NAMALWA (cell line): Measurements from ENCODE around the gene CALHM4.
"Not testable (repeated sequence)": the region's sequence is repeated elsewhere in the genome, so short reads cannot be mapped to it uniquely, and the experiment has no call there.

ENCODE experiments used
- DNase-seq: peaks from one replicate; pipeline ENCODE4 v3.0.0-alpha.2; 2015; ENCODE audit warnings: low spot score

CALHM4 gene

DNA sequence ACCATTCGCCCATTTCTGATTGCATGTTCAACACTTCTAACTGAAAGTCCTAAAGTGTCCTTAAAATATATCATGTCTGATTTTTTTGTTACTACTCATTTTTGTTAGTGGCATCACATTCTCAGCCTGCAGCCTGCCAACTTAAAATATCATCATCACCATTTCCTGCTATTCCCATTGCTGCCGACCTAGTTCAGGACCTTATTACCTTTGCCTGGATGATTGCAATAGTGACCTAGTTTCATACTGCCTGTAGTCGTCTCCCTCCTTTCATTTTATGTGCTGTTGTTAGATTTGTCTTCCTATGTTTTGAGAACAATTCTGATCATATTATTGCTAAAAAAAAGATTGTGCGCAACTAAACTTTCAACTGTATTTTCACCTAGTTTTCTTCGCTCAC lies 23.9 kb downstream of the CALHM4 start:
- no peak for DNase-seq

DNA sequence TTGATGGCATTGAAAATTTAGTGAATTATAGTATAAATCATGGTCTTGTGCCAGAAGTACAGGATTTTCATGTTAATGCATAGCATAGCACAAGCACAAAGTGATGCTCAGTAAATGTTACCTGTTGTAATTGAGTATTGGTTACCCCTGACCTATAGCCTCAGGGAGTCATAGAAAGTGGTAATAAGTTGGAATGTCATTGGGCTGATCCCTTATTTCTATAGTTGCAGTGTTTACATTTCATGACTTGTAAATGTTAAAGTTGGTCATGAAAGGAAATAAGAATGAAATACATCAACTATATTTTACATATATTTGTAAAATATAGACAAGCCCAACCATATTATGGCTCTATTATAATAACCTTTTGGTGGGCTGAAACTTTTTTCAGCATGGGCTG lies 24.8 kb downstream of the CALHM4 start:
- no peak for DNase-seq

- no peak for DNase-seq
These were observed 25.6 kb downstream of the CALHM4 start for GRCh38 chr6:116579143-116579542.

DNA sequence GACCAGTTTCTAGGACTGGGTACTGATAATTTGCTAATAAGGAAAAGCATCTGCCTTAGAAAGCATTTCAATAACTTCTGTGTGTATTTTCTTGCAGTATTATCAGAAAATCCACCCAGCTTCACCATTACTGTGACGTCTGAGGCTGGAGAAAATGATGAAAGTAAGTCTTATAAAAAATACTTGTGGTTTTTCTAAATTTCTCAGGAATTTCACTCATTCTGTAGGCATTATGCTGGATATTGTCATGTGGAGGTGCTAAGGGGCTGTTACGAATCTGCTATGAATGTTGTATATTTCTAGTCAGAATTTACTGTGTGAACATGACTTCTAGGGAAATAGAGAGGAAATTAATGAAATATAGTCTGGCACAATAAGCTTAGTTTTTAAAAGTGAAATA lies 26.6 kb downstream of the CALHM4 start:
- DNase-seq: no peak

GRCh38 chr6:116586276-116586675 lies 32.7 kb downstream of the CALHM4 start:
- no peak for DNase-seq

GRCh38 chr6:116586738-116587137 lies 33.2 kb downstream of the CALHM4 start:
- DNase-seq: no peak

DNA sequence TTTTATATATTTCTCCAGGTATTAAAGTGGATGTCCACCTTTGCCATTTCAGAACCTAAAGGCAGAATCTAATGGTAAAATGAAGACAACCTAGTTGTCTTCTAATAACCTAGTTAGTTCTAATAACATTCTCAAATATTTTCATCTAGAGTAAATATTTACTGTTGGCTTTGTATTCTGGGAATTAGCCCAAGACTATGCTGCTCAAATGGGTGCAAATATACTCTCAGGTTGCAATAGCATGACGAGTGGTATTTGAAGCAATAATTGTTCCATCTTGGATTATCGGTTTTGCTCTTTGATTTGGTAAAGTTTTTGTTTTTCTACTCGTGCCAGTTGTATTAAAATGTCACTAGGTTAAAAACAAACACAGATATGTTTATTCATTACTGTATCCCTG lies 41.7 kb downstream of the CALHM4 start:
- DNase-seq: no peak

DNA sequence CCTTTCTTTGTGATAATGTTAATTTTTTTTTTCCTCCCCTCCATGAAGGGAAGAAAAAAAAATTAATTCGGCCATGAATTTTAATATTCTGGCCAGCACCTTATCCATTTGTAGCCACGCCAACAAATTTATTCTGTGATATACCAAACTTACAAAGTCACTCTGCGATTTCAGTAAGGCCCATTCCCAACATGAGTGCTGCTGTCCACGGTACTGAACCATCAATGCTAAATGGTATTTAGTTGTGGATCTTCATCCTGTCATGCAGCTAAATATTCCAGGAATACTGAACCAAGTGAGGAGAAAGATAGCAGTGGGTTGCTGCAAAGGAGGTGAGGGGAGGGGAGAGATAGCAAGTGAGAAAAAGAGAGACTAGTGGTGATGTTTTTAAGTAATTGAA lies 43.3 kb downstream of the CALHM4 start:
- peak; percentile 8 for DNase-seq

DNA sequence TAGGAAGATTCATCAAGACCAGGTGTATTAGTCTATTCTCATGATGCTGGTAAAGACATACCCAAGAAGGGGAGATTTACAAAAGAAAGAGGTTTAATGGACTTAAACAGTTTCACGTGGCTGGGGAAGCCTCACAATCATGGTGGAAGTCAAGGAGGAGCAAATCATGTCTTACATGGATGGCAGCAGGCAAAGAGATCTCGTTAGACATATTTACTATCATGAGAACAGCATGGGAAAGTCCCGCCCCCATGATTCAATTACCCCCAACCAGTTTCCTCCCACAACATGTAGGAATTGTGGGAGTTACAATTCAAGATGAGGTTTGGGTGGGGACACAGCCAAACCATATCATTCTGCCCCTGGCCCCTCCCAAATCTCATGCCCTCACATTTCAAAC lies 50.4 kb downstream of the CALHM4 start:
- DNase-seq: not testable (repeated sequence)

DNA sequence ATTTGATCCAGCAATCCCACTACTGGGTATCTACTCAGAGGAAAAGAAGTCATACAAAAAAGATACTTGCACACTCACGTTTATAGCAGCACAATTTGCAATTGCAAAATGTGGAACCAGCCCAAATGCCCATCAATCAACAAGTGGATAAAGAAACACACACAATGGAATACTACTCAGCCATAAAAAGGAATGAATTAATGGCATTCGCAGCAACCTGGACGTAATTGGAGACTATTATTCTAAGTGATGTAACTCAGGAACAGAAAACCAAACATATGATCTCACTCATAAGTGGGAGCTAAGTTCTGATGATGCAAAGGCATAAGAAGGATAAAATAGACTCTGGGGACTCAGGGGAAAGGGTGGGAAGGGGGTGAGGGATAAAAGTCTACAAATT lies 51.3 kb downstream of the CALHM4 start:
- not testable (repeated sequence) for DNase-seq

- no peak for DNase-seq
These were observed 52.4 kb downstream of the CALHM4 start for GRCh38 chr6:116605935-116606334.
